ENCODE data around the gene ZNF773.

DNA sequence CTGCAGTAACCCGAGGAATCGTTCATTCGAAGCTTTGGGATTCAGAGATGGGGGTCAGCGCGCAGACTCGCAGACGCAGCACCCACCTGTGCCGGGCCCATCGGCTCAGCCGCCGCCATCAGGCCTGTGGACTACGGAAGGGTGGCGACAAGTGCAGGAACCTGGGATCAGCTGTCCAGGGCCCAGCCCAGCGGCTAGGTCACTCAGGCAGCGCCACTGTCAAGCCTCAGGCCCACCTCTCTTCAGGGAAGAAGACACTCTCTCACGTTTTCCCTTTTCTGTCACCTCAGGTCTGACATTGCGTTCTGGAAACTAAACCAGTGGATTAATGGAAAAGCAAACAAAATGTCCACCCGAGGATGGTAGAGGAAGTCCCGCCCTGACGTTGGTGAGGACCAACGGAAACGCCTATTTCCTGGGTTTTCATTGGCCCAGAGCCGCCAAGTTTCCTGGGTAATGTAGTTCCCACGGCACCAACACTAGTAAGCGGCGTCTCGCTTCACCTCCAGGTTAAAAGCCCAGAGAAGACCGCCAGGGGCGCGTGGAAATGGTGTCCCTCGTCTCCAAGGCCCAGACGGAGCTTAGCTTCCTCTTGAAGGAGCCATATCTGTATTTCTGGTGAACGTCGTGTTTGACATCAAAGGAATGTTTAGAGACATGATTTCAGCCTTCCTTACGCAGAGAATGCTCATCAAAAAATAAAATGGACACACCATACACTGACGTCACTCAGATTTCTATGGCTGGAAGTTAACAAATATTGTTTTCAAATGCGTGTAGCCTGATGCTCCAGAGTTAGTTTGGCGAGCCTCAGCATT, 22.3 kb upstream of the ZNF773 start, which contains the start of gene ZNF772:
- TF ChIP-seq EZH2phosphoT487 (IDR thresholded peaks at IDR 0.05; ENCODE audit: low read depth, severe bottlenecking, unreplicated experiment) = no peak
- TF ChIP-seq, protein P1, sequence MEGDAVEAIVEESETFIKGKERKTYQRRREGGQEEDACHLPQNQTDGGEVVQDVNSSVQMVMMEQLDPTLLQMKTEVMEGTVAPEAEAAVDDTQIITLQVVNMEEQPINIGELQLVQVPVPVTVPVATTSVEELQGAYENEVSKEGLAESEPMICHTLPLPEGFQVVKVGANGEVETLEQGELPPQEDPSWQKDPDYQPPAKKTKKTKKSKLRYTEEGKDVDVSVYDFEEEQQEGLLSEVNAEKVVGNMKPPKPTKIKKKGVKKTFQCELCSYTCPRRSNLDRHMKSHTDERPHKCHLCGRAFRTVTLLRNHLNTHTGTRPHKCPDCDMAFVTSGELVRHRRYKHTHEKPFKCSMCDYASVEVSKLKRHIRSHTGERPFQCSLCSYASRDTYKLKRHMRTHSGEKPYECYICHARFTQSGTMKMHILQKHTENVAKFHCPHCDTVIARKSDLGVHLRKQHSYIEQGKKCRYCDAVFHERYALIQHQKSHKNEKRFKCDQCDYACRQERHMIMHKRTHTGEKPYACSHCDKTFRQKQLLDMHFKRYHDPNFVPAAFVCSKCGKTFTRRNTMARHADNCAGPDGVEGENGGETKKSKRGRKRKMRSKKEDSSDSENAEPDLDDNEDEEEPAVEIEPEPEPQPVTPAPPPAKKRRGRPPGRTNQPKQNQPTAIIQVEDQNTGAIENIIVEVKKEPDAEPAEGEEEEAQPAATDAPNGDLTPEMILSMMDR (IDR thresholded peaks at IDR 0.05; ENCODE audit: poor library complexity) = peak; percentile 36
